GM12874 (cell line): ENCODE data around the gene HADHB.
A peak's percentile ranks its signal among the peaks of the same experiment; 100 is the strongest.

Experiments
- CTCF ChIP-seq: IDR thresholded peaks from 2 replicates; pipeline ENCODE4 v1.5.1; 2011; ENCODE audit warnings: low read depth, mild to moderate bottlenecking, control low read depth, low read length, moderate library complexity; ENCODE audit not compliant: insufficient read depth

The HADHB gene

GRCh38 chr2:26244309-26245230, at the start of gene HADHB, which contains the start of gene HADHA:
TSS of gene HADHB (plus strand) at chr2:26244939. CDS start at chr2:26254255, 9,316 bp downstream.
TSS of gene HADHA (minus strand) at chr2:26244632. CDS start at chr2:26244596, 36 bp downstream.
- TF ChIP-seq CTCF = peak; percentile 42

- no peak for TF ChIP-seq CTCF
Observed at GRCh38 chr2:26195040-26195984, 49.4 kb upstream of the HADHB start.

GRCh38 chr2:26196683-26197418, 47.9 kb upstream of the HADHB start:
- no peak for TF ChIP-seq CTCF

- no peak for TF ChIP-seq CTCF
Observed at GRCh38 chr2:26197516-26197915, 47.2 kb upstream of the HADHB start.

- no peak for TF ChIP-seq CTCF
Observed at GRCh38 chr2:26202981-26203490, 41.7 kb upstream of the HADHB start.

GRCh38 chr2:26203906-26204305, 40.8 kb upstream of the HADHB start:
- TF ChIP-seq CTCF = no peak
